ENCODE results near the gene GRIK4.

Gene GRIK4

DNA sequence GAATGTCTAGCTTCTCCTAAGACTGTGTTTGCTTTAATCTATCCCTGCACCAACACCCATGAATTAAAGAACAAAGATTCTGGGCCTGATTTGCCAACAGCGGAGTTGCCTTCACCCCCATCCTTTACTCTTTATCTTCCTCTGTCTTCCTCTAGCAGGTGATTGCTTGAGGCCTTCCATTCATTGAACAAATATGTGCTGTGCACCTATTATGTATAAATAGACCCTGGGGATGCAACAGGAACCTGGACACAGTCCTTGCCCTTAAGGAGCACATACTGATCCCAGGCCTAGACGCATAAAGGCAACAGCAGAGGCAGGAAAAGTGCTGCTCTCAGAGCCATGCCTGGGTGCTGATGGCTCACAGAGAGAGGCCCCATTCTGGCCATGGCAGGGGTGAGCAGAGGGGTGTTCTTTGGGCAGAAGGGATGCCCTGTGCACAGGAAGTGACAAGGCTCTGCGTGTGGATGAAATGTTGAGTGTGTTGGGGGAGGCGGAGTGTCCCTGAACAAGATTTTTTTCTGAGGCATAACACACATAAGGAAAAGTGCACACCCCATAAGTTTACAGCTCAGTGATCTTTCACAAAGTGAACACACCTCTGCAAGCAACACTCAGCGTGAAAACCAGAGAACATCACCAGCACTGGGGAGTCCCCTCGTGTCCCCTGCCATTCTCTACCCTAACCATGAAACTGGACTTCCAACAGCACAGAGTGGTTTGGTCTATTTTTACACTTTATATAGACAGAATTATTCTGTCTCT lies 145.9 kb downstream of the GRIK4 start:
- ChIA-PET POLR2A (no interaction called here), CTCF (no interaction called here)
- H3K4me3 ChIP-seq (ENCODE audit: low read depth, low read length): no peak overlapping the region
- DNase-seq (ENCODE audit: low read depth, low spot score): no peak
- no peak for TF ChIP-seq CTCF (IDR thresholded peaks at IDR 0.05; ENCODE audit: insufficient read depth, low read length, missing control alignments)

DNA sequence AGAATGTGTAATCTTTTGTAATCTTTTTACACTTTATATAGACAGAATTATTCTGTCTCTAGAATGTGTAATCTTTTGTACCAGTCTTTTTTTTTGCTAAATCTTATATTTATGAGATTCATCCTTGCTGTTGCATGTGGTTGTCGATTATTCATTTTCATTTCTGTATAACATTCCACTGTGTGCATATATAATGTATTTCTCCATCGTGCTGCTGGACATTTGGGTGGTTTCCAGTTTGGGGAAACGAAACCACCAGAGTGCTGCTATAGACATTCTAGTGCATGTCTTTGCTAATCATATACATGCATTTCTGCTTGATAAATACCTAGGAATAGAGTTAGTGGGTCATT lies 146.5 kb downstream of the GRIK4 start:
- H3K4me3 ChIP-seq (ENCODE audit: low read depth, low read length): no peak overlapping the region
- DNase-seq (ENCODE audit: low read depth, low spot score): no peak
- TF ChIP-seq CTCF (IDR thresholded peaks at IDR 0.05; ENCODE audit: insufficient read depth, low read length, missing control alignments): no peak
- ChIA-PET POLR2A (no interaction called here), CTCF (no interaction called here)

DNA sequence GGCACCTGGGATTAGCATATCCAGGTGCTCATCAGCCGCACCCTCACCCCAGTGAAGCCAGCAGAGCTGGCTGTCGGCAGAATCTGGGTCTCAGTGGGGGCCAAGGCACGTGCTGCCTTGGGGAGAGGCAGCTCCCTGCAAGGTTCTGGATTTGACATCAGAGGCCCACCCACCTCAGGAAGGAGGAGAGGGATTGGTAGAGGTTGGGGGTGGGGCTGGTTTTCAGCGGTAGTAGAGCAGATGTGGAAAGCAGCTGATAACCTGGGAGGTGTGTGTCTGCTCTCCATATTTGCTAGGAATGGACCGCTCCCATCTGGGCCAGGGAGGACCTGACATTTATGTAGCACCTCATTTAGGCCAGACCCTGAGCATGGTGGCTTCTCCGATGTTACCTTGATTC lies 147.5 kb downstream of the GRIK4 start:
- TF ChIP-seq CTCF (IDR thresholded peaks at IDR 0.05; ENCODE audit: insufficient read depth, low read length, missing control alignments): no peak
- POLR2A ChIA-PET: no interaction called here
- H3K4me3 ChIP-seq (ENCODE audit: low read depth, low read length): no peak overlapping the region
- DNase-seq (ENCODE audit: low read depth, low spot score): no peak
- CTCF ChIA-PET: no interaction called here

- no peak overlapping the region for H3K4me3 ChIP-seq (ENCODE audit: low read depth, low read length)
- TF ChIP-seq CTCF (IDR thresholded peaks at IDR 0.05; ENCODE audit: insufficient read depth, low read length, missing control alignments): peak; percentile 27
- CTCF ChIA-PET: interaction anchor here (1.0 kb wide), 1 partner anchor 25 kb away, joined by 3 read pairs; no protein-coding TSS in a partner anchor
- POLR2A ChIA-PET: no interaction called here
- no peak for DNase-seq (ENCODE audit: low read depth, low spot score)
These were observed 148.5 kb downstream of the GRIK4 start for GRCh38 chr11:120660024-120660565.

GRCh38 chr11:120662071-120662676 lies 150.6 kb downstream of the GRIK4 start:
- no peak overlapping the region for H3K4me3 ChIP-seq (ENCODE audit: low read depth, low read length)
- no peak for DNase-seq (ENCODE audit: low read depth, low spot score)
- ChIA-PET CTCF (no interaction called here), POLR2A (no interaction called here)
- no peak for TF ChIP-seq CTCF (IDR thresholded peaks at IDR 0.05; ENCODE audit: insufficient read depth, low read length, missing control alignments)

GRCh38 chr11:120663142-120663541 lies 151.6 kb downstream of the GRIK4 start:
- TF ChIP-seq CTCF (IDR thresholded peaks at IDR 0.05; ENCODE audit: insufficient read depth, low read length, missing control alignments): no peak
- H3K4me3 ChIP-seq (ENCODE audit: low read depth, low read length): no peak overlapping the region
- ChIA-PET CTCF (no interaction called here), POLR2A (no interaction called here)
- no peak for DNase-seq (ENCODE audit: low read depth, low spot score)

All from AG04449 (cell line).